Peyer's patch (tissue), 4 donors: Measurements from ENCODE around the gene SCN11A. TPM values are rescaled to one million over a fixed set of nuclear protein-coding genes. Genes with fewer than 3 reads are reported as not detected.

Experiments
- DNase-seq, 3 donors: peaks; one replicate each; pipeline ENCODE4 v3.0.0-alpha.2; 2017 to 2019
- H3K27ac ChIP-seq, 4 donors: fragments of 200-600 bp; sonication (generic); one replicate each; pipeline ENCODE4 v1.5.1; 2016 to 2019
- H3K27me3 ChIP-seq, 2 donors: fragments of 200-600 bp; sonication (generic); one replicate each; pipeline ENCODE4 v1.5.1; 2019
- H3K36me3 ChIP-seq, 3 donors: fragments of 200-600 bp; sonication (generic); one replicate each; pipeline ENCODE4 v1.5.1; 2016 to 2019
- H3K4me1 ChIP-seq, 4 donors: fragments of 200-600 bp; sonication (generic); one replicate each; pipeline ENCODE4 v1.5.1; 2016 to 2019
- H3K4me3 ChIP-seq, 4 donors: fragments of 200-600 bp; sonication (generic); 1 replicate in 3 of 4; 2 replicates in 1 of 4; pipeline ENCODE4 v1.5.1; 2016 to 2019; ENCODE audit warnings: mild to moderate bottlenecking in 1 of 4
- H3K9me3 ChIP-seq, 4 donors: fragments of 200-600 bp; sonication (generic); one replicate each; pipeline ENCODE4 v1.5.1; 2016 to 2019; ENCODE audit warnings: mild to moderate bottlenecking in 1 of 4
- CTCF ChIP-seq, 6 experiments: fragments of 450-650 bp in 4 of 6; fragments of 200-600 bp in 2 of 6; sonication (generic) in 1 of 6; IDR thresholded peaks; one replicate each; pipeline ENCODE4 v1.5.1; 2017 to 2019; ENCODE audit warnings: antibody characterized with exemption in 6 of 6, mild to moderate bottlenecking in 3 of 6, moderate library complexity in 1 of 6
- POLR2A ChIP-seq, 2 donors: fragments of 450-650 bp; IDR thresholded peaks; one replicate each; pipeline ENCODE4 v1.5.1; 2017; ENCODE audit warnings: antibody characterized with exemption in 2 of 2, mild to moderate bottlenecking in 2 of 2, moderate library complexity in 2 of 2
- total RNA-seq, 4 donors: library from RNA; depleted of rRNA; stranded (reverse); fragments of >200 nt; gene quantifications; one replicate each; pipeline ENCODE4 v1.1.0, GENCODE V29; 2016

The SCN11A gene
- total RNA-seq, 4 donors from 2014 or later, result 0.28 to 1.7 (median 0.67) TPM; not detected in 1

GRCh38 chr3:39025222-39025970 lies 26.3 kb downstream of the SCN11A start:
- DNase-seq, result no peak
- no peak overlapping the region for H3K27ac ChIP-seq
- H3K9me3 ChIP-seq, result no peaks in the 10 kb centered on the region
- no peaks in the 10 kb centered on the region for H3K27me3 ChIP-seq
- no peaks in the 10 kb centered on the region for H3K36me3 ChIP-seq
- H3K4me3 ChIP-seq, result no peak overlapping the region
- H3K4me1 ChIP-seq, result no peaks in the 10 kb centered on the region
- TF ChIP-seq POLR2A (IDR thresholded peaks at IDR 0.05) (no peak), CTCF (IDR thresholded peaks at IDR 0.05) (no peak)

DNA sequence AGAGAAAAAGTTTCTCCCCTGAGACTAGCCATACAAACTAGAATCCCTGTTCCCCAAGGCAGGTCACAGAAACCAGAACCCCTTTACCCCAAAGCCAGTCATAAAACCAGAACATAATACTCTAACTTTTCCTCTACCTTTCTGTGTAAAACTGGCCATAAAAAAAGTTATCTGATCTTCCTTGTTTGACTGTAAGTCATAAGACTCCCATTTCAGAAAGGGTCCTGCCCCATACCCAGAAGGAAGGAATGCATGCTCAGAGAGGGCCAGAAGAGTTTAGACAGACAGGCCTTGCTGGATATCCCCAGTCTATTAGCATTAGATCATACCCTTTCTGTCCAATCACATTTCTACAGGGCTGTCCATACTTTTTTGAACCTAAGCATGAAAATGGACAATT lies 27.2 kb downstream of the SCN11A start:
- TF ChIP-seq CTCF (IDR thresholded peaks at IDR 0.05), result no peak
- no peak for TF ChIP-seq POLR2A (IDR thresholded peaks at IDR 0.05)
- H3K4me3 ChIP-seq, result no peak overlapping the region
- no peaks in the 10 kb centered on the region for H3K27me3 ChIP-seq
- H3K27ac ChIP-seq, result no peak overlapping the region
- H3K9me3 ChIP-seq, result no peaks in the 10 kb centered on the region
- H3K36me3 ChIP-seq, result no peaks in the 10 kb centered on the region
- DNase-seq, result no peak
- no peaks in the 10 kb centered on the region for H3K4me1 ChIP-seq

DNA sequence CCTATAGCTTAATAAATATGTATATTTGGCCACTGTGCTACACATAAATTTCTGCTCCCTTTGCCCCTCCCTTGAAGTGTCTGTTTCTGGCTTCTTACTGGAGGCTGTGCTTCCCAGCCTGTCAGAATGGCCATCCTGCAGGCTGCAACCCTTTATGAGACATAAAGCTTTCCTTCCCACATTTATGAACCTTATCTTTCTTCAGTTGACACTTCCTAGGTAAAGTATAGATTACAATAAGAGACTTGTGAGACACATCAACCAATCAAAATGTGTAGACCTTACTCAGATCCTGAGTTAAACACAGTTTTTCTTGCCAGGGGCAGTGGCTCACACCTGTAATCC lies 29.5 kb downstream of the SCN11A start:
- no peaks in the 10 kb centered on the region for H3K4me1 ChIP-seq
- no peak for DNase-seq
- no peak overlapping the region for H3K4me3 ChIP-seq
- no peaks in the 10 kb centered on the region for H3K36me3 ChIP-seq
- no peak overlapping the region for H3K27ac ChIP-seq
- H3K9me3 ChIP-seq, result no peaks in the 10 kb centered on the region
- TF ChIP-seq CTCF (IDR thresholded peaks at IDR 0.05), result no peak
- no peak for TF ChIP-seq POLR2A (IDR thresholded peaks at IDR 0.05)
- H3K27me3 ChIP-seq, result no peaks in the 10 kb centered on the region

DNA sequence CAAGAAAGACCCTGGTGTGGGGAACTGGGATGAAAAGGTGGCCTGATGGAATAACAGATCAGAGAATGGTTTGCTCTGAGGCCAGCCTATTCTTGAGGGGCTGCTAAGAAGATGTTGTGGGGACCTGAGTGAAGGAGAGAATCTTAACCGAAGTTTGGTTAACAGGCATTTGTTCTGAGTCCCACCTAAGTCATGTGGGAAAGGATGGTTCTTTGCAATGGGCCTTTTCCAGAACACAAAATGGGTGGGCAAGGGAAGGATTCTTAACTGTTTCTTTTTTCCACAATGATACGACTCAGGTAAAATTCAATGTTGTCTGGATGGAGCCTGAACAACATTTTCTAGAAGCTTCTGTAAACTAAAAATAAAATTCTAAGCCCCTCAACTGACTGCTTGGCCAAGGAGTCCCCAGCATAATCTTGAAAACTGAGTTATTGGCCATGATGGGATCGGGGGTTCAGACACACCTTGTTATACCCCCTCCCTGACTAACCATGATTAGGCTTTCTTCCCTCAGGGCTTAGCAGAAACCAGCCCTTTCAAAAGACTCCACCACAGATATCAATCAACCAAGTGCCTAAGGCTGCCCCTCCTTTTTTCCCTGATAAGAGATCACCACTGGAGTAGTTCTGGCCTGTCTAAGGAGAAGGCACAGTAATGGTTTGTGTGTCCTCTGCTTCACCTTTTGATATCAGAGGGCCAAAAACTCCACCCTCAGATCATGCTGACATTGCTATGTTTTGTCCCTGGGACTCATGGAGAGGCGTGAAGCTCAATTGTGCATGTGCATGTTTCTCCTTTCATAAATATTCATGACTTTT lies 30.1 kb downstream of the SCN11A start:
- no peak overlapping the region for H3K27ac ChIP-seq
- no peak for DNase-seq
- H3K27me3 ChIP-seq, result no peaks in the 10 kb centered on the region
- H3K4me1 ChIP-seq, result no peaks in the 10 kb centered on the region
- TF ChIP-seq POLR2A (IDR thresholded peaks at IDR 0.05) (no peak), CTCF (IDR thresholded peaks at IDR 0.05) (no peak)
- no peak overlapping the region for H3K4me3 ChIP-seq
- H3K9me3 ChIP-seq, result no peaks in the 10 kb centered on the region
- H3K36me3 ChIP-seq, result no peaks in the 10 kb centered on the region

DNA sequence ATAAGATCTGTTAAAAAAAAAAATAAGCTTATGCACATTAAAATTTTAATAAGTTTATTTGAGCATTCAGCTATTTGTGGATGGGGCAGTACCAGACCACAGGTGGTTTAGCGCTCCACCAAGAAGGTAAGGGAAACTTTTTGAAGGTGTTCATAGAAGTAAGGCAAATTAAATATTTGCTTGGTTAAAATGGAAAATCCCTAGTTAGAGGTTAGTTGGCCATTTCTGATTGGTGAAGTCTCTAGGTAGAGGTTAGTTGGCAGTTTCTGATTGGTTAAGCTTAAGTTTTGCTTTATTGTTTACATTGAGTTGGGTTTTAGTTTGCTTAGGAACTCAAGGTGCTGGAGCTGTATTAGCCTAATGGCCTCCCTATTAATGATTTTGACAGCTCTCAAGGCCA lies 30.7 kb downstream of the SCN11A start:
- H3K4me3 ChIP-seq, result no peak overlapping the region
- H3K27me3 ChIP-seq, result no peaks in the 10 kb centered on the region
- no peak for TF ChIP-seq POLR2A (IDR thresholded peaks at IDR 0.05)
- no peak for TF ChIP-seq CTCF (IDR thresholded peaks at IDR 0.05)
- no peaks in the 10 kb centered on the region for H3K4me1 ChIP-seq
- DNase-seq, result no peak
- H3K36me3 ChIP-seq, result no peaks in the 10 kb centered on the region
- H3K27ac ChIP-seq, result no peak overlapping the region
- no peaks in the 10 kb centered on the region for H3K9me3 ChIP-seq
